Nephron progenitor cell (in vitro differentiated cells): ENCODE measurements around the gene OLFML2A.
A peak's percentile ranks its signal among the peaks of the same experiment; 100 is the strongest.

Experiments
- DNase-seq: peaks from one replicate; pipeline ENCODE4 v3.0.0; 2021
- H3K27ac Mint-ChIP-seq: 2 replicates; pipeline ENCODE4 v1.8.0; 2021; ENCODE audit warnings: mild to moderate bottlenecking, moderate library complexity, mixed read lengths
- H3K27me3 Mint-ChIP-seq: 2 replicates; pipeline ENCODE4 v1.8.0; 2021; ENCODE audit warnings: mild to moderate bottlenecking, low read depth, mixed read lengths; ENCODE audit not compliant: poor library complexity
- H3K36me3 Mint-ChIP-seq: 2 replicates; pipeline ENCODE4 v1.8.0; 2021; ENCODE audit warnings: low read depth, mixed read lengths
- H3K4me1 Mint-ChIP-seq: 2 replicates; pipeline ENCODE4 v1.8.0; 2021; ENCODE audit warnings: mixed read lengths
- H3K4me3 Mint-ChIP-seq: 2 replicates; pipeline ENCODE4 v1.8.0; 2021; ENCODE audit warnings: mild to moderate bottlenecking, moderate library complexity, mixed read lengths
- H3K9me3 Mint-ChIP-seq: 2 replicates; pipeline ENCODE4 v1.8.0; 2021; ENCODE audit warnings: mild to moderate bottlenecking, moderate library complexity, mixed read lengths
- TF ChIP-seq, protein P1 (sequence below): fragments of 200-600 bp; sonication (generic); IDR thresholded peaks from 2 replicates; pipeline ENCODE4 v1.5.0; 2021; ENCODE audit warnings: antibody characterized with exemption

Gene OLFML2A

DNA sequence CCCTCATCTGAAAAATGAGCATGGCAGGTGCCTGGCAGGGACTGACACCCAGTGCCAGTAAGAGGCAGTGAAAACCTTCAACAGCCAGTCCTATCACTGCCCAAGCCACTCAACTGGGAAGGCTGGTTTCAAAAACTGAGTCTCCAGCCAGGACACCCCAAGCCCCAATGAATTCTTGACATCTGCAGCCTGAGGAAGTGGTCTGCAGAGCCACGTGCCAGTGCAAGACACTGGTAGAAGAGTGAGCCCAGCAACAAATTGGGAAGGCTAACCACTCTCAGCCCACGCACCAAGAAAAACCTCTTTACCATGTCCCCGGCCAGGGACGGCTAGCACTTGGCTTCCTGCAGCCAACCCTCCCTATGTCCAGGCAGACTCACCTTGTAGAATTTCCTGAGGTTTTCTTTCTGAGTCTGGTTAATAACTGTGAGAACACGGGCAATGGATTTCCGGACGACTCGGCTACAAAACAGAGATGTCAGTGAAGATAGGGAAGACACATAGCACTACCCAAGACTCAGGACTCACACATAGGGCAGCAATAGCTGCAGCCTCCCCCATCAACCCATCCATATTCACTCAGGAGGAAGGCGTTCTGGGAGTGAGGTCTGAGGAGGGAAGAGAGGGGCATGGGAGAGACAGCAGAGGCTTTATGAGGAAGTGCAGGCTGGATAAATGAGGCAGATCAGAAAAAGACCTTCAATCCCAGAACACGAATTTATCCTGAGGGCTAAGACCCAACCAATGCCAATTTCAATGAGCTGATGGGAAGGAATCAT is 83.1 kb downstream of the OLFML2A start:
- Mint-ChIP-seq H3K27me3 (peaks cover 2% of the 10 kb centered on the region), H3K4me1 (peaks cover 43% of the 10 kb centered on the region), H3K4me3 (peak overlapping the region; percentile 92), H3K27ac (peak overlapping the region; percentile 99), H3K36me3 (peaks cover 36% of the 10 kb centered on the region), H3K9me3 (no peaks in the 10 kb centered on the region)
- no peak for DNase-seq
- TF ChIP-seq, protein P1, sequence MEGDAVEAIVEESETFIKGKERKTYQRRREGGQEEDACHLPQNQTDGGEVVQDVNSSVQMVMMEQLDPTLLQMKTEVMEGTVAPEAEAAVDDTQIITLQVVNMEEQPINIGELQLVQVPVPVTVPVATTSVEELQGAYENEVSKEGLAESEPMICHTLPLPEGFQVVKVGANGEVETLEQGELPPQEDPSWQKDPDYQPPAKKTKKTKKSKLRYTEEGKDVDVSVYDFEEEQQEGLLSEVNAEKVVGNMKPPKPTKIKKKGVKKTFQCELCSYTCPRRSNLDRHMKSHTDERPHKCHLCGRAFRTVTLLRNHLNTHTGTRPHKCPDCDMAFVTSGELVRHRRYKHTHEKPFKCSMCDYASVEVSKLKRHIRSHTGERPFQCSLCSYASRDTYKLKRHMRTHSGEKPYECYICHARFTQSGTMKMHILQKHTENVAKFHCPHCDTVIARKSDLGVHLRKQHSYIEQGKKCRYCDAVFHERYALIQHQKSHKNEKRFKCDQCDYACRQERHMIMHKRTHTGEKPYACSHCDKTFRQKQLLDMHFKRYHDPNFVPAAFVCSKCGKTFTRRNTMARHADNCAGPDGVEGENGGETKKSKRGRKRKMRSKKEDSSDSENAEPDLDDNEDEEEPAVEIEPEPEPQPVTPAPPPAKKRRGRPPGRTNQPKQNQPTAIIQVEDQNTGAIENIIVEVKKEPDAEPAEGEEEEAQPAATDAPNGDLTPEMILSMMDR = no peak

GRCh38 chr9:124860582-124861341 is 83.8 kb downstream of the OLFML2A start:
- Mint-ChIP-seq H3K27ac (peak overlapping the region; percentile 99), H3K4me1 (peaks cover 40% of the 10 kb centered on the region), H3K9me3 (no peaks in the 10 kb centered on the region), H3K27me3 (peaks cover 6% of the 10 kb centered on the region), H3K36me3 (peaks cover 36% of the 10 kb centered on the region), H3K4me3 (peak overlapping the region; percentile 92)
- no peak for DNase-seq
- TF ChIP-seq, protein P1 = no peak

DNA sequence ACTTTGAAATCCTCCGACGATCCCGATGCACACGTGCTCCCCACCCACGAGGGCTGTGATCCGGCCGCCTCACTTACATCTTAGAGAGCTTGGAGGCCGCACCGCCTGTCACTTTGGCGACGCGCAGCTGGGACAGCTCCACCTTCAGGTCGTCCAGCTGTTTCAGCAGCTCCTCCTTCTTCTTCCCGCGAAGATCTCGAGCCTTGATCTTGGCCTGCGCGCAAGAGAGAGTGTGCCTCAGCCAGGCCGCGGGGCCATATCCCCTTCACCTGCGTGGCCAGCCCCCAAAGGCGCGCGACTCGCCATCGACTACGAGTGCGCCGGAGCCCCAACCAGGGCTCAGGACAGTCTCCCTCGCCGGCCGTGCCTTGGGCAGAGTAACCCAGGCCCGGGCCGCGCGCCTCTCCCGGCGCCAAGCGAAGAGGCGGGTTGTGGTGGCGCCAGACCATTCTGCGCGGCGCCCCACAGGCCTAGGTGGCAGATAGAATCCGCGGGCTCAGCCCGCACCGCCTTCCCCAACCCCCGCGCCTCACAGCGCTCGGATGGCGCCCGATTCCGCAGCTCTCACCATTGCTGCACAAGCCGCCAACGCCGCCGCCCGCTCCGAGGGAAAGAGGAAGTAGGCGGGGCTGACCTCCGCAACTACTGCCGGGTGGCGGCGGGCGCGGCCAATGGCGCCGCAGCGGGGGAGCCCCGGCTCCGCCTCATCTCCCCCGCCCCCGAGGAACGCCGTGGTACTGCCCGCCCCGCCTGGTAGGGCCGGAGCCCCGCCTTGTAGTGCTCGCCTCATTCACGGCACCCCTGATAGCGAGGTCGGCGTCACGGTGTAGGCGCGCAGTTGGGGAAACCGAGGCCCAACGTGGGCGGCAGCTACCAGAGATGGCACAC is 84.7 kb downstream of the OLFML2A start, which contains the start of the genes ARPC5L and RPL35:
Gene ARPC5L, plus strand, starts transcription at position 789 of the 888 bp plus-strand sequence. CDS start 7,161 bp downstream, outside the sequence.
Gene RPL35, minus strand, starts transcription at position 616 of the 888 bp plus-strand sequence. Its CDS starts 45 bp downstream, at position 571.
- Mint-ChIP-seq H3K4me1 (peaks cover 41% of the 10 kb centered on the region), H3K4me3 (peak within 1 kb of the TSS; percentile 92), H3K27ac (peak within 1 kb of the TSS; percentile 99), H3K27me3 (peaks cover 6% of the 10 kb centered on the region), H3K36me3 (peaks cover 36% of the 10 kb centered on the region), H3K9me3 (no peaks in the 10 kb centered on the region)
- TF ChIP-seq, protein P1 = no peak
- peak; percentile 96 for DNase-seq

GRCh38 chr9:124863371-124863871 is 86.5 kb downstream of the OLFML2A start:
- H3K36me3 Mint-ChIP-seq = peaks cover 27% of the 10 kb centered on the region
- H3K27ac Mint-ChIP-seq = no peak overlapping the region
- peaks cover 60% of the 10 kb centered on the region for H3K4me1 Mint-ChIP-seq
- no peaks in the 10 kb centered on the region for H3K9me3 Mint-ChIP-seq
- H3K27me3 Mint-ChIP-seq = peaks cover 6% of the 10 kb centered on the region
- TF ChIP-seq, protein P1 = no peak
- DNase-seq = no peak
- H3K4me3 Mint-ChIP-seq = peak overlapping the region; percentile 69
